ENCODE results near the gene UTP4. TPM values are rescaled to one million over a fixed set of nuclear protein-coding genes. Genes with fewer than 3 reads are reported as not detected.
A peak's percentile ranks its signal among the peaks of the same experiment; 100 is the strongest.

Gene UTP4
- total RNA-seq, 1 donor from 2014 or later = 51.9 TPM

- Mint-ChIP-seq H3K4me1 (ENCODE audit: unreplicated experiment) (peaks cover 5% of the 10 kb centered on the region), H3K9me3 (no peaks in the 10 kb centered on the region), H3K27me3 (no peaks in the 10 kb centered on the region), H3K4me3 (no peak overlapping the region), H3K27ac (no peak overlapping the region), H3K36me3 (peaks cover 28% of the 10 kb centered on the region)
- TF ChIP-seq, protein P1, sequence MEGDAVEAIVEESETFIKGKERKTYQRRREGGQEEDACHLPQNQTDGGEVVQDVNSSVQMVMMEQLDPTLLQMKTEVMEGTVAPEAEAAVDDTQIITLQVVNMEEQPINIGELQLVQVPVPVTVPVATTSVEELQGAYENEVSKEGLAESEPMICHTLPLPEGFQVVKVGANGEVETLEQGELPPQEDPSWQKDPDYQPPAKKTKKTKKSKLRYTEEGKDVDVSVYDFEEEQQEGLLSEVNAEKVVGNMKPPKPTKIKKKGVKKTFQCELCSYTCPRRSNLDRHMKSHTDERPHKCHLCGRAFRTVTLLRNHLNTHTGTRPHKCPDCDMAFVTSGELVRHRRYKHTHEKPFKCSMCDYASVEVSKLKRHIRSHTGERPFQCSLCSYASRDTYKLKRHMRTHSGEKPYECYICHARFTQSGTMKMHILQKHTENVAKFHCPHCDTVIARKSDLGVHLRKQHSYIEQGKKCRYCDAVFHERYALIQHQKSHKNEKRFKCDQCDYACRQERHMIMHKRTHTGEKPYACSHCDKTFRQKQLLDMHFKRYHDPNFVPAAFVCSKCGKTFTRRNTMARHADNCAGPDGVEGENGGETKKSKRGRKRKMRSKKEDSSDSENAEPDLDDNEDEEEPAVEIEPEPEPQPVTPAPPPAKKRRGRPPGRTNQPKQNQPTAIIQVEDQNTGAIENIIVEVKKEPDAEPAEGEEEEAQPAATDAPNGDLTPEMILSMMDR (conservative IDR thresholded peaks at IDR 0.05) = no peak
- no peak for DNase-seq (ENCODE audit: extremely low spot score, unreplicated experiment)
These were observed 34.8 kb downstream of the UTP4 start for GRCh38 chr16:69166946-69167930.

DNA sequence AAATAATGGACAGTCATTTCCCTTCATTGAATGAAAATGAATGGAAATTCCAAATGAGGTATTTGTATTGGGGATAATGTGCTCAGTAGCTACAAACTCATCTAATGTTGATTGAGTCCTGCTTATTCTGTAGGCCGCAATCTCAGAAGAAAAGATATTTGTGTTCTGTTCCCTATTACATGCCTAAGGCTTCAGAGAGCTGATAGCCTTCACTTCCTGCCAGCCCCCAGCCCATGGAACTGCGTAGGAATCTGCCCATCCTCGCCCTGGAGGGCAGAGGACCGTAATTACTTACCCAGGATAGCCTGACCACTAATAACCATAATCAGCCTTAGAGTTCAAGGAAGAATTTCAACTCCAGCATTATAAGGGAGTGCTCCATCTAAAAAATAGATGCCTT is 36.6 kb downstream of the UTP4 start:
- Mint-ChIP-seq H3K36me3 (peaks cover 24% of the 10 kb centered on the region), H3K4me3 (no peak overlapping the region), H3K27ac (peak overlapping the region; percentile 31), H3K9me3 (no peaks in the 10 kb centered on the region), H3K4me1 (ENCODE audit: unreplicated experiment) (peaks cover 10% of the 10 kb centered on the region), H3K27me3 (no peaks in the 10 kb centered on the region)
- TF ChIP-seq, protein P1 (conservative IDR thresholded peaks at IDR 0.05) = no peak
- DNase-seq (ENCODE audit: extremely low spot score, unreplicated experiment) = no peak

DNA sequence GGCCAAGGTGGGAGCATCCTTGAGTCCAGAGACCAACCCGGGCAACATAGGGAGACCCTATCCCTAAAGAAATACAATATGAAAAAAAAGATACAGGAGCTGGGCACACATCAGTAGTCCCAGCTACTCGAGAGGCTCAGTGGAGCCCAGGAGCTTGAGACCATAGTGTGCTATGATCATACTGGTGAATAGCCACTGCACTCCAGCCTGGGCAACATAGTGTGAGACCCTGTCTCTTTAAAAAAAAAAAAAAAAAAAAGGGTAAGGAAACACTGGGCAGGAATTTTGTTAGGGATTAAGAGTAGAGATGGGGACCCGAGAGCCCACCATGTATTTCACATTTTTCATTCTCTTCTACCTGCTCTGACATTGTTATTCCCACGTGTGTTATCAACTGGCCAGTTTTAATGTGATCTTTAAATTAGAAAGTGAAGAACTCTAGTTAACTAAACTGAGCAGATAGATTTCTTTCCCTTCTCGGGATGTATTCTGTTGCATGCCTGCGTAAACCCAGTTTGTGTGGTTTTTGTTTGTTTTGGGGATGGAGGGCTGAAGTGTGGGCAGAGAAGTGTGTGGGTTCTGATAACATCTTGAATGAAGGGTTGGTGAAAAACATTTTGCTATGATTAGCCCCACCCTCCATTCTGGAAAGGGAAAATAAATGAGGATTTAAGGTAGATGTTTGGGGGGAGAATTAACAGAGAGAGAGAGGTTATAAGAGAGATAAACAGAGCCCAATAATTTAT is 37.3 kb downstream of the UTP4 start:
- no peak for DNase-seq (ENCODE audit: extremely low spot score, unreplicated experiment)
- Mint-ChIP-seq H3K9me3 (no peaks in the 10 kb centered on the region), H3K27me3 (no peaks in the 10 kb centered on the region), H3K36me3 (peaks cover 24% of the 10 kb centered on the region), H3K27ac (no peak overlapping the region), H3K4me1 (ENCODE audit: unreplicated experiment) (peaks cover 10% of the 10 kb centered on the region), H3K4me3 (no peak overlapping the region)
- TF ChIP-seq, protein P1 (conservative IDR thresholded peaks at IDR 0.05) = no peak

- H3K9me3 Mint-ChIP-seq = no peaks in the 10 kb centered on the region
- H3K4me1 Mint-ChIP-seq (ENCODE audit: unreplicated experiment) = peaks cover 10% of the 10 kb centered on the region
- no peak for DNase-seq (ENCODE audit: extremely low spot score, unreplicated experiment)
- TF ChIP-seq, protein P1 (conservative IDR thresholded peaks at IDR 0.05) = no peak
- no peak overlapping the region for H3K4me3 Mint-ChIP-seq
- H3K27me3 Mint-ChIP-seq = no peaks in the 10 kb centered on the region
- peaks cover 24% of the 10 kb centered on the region for H3K36me3 Mint-ChIP-seq
- peak overlapping the region; percentile 9 for H3K27ac Mint-ChIP-seq
These were observed 39.1 kb downstream of the UTP4 start for GRCh38 chr16:69171325-69172084.

GRCh38 chr16:69176033-69176800 is 43.8 kb downstream of the UTP4 start:
- DNase-seq (ENCODE audit: extremely low spot score, unreplicated experiment) = no peak
- H3K4me1 Mint-ChIP-seq (ENCODE audit: unreplicated experiment) = peaks cover 15% of the 10 kb centered on the region
- peaks cover 5% of the 10 kb centered on the region for H3K36me3 Mint-ChIP-seq
- no peaks in the 10 kb centered on the region for H3K27me3 Mint-ChIP-seq
- no peak overlapping the region for H3K4me3 Mint-ChIP-seq
- H3K9me3 Mint-ChIP-seq = no peaks in the 10 kb centered on the region
- TF ChIP-seq, protein P1 (conservative IDR thresholded peaks at IDR 0.05) = no peak
- no peak overlapping the region for H3K27ac Mint-ChIP-seq

Data from type B pancreatic cell (in vitro differentiated cells).